Spleen (tissue), 7 donors: ENCODE measurements around the gene HECW1.

Experiments
- CTCF ChIP-seq, 11 experiments: fragments of 200-600 bp in 7 of 11; fragments of 450-650 bp in 4 of 11; sonication (generic) in 4 of 11; IDR thresholded peaks in 8 of 11; conservative IDR thresholded peaks in 3 of 11; 1 replicate in 7 of 11; 2 replicates in 4 of 11; pipeline versions ENCODE4 v1.4.0 to v1.8.0; 2016 to 2021; ENCODE audit warnings: antibody characterized with exemption in 11 of 11, inconsistent platforms in 4 of 11, mild to moderate bottlenecking in 1 of 11
- POLR2A ChIP-seq, 3 donors: fragments of 450-650 bp; IDR thresholded peaks; one replicate each; pipeline ENCODE4 v1.5.1; 2017; ENCODE audit warnings: antibody characterized with exemption in 3 of 3, mild to moderate bottlenecking in 1 of 3
- POLR2AphosphoS5 ChIP-seq, 3 donors: sonication (generic); formaldehyde crosslinking; IDR thresholded peaks; one replicate each; pipeline ENCODE4 v1.5.1; 2017; ENCODE audit warnings: antibody characterized with exemption in 3 of 3
- donor health status: DM: no; HTN: no; CAD: no; lungs with moderate emphysema.
- donor health status: DM: no; HTN: no; CAD: no.
- donor health status: DM: no; HTN: no; CAD: no.

GRCh38 chr7:43092819-43093218 lies 19.6 kb upstream of the HECW1 start:
- TF ChIP-seq POLR2AphosphoS5 (IDR thresholded peaks at IDR 0.05) (no peak), CTCF (IDR thresholded peaks at IDR 0.05 in 8 of 11, conservative IDR thresholded peaks at IDR 0.05 in 3 of 11) (no peak), POLR2A (IDR thresholded peaks at IDR 0.05) (no peak)
